Hematopoietic multipotent progenitor cell treated with erythropoietin and hydrocortisone succinate and interleukin-3 and kit ligand, for 4 days (in vitro differentiated cells): ENCODE data around the gene PRLHR.
A peak's percentile ranks its signal among the peaks of the same experiment; 100 is the strongest.

Source experiments
- DNase-seq: peaks from one replicate; pipeline ENCODE4 v3.0.0-alpha.2; 2015

Gene PRLHR

GRCh38 chr10:118586911-118587310 lies 8.5 kb downstream of the PRLHR start:
- no peak for DNase-seq

GRCh38 chr10:118585794-118586193 lies 9.7 kb downstream of the PRLHR start:
- DNase-seq, result no peak

GRCh38 chr10:118585234-118585633 lies 10.2 kb downstream of the PRLHR start:
- DNase-seq, result no peak

GRCh38 chr10:118584181-118584954 lies 11.1 kb downstream of the PRLHR start:
- no peak for DNase-seq

- no peak for DNase-seq
Observed at GRCh38 chr10:118583611-118584010, 11.8 kb downstream of the PRLHR start.

GRCh38 chr10:118582511-118582910 lies 12.9 kb downstream of the PRLHR start:
- no peak for DNase-seq

- DNase-seq, result no peak
Observed at GRCh38 chr10:118581340-118581739, 14.1 kb downstream of the PRLHR start.

- no peak for DNase-seq
Observed at GRCh38 chr10:118580702-118581101, 14.7 kb downstream of the PRLHR start.

GRCh38 chr10:118573512-118573911 lies 21.9 kb downstream of the PRLHR start:
- no peak for DNase-seq

GRCh38 chr10:118572256-118573041 lies 23.0 kb downstream of the PRLHR start:
- DNase-seq, result no peak

- no peak for DNase-seq
Observed at GRCh38 chr10:118571123-118571522, 24.3 kb downstream of the PRLHR start.

- no peak for DNase-seq
Observed at GRCh38 chr10:118570591-118570990, 24.9 kb downstream of the PRLHR start.

GRCh38 chr10:118569882-118570252 lies 25.6 kb downstream of the PRLHR start:
- DNase-seq, result no peak

GRCh38 chr10:118569241-118569881 lies 26.1 kb downstream of the PRLHR start:
- no peak for DNase-seq

- DNase-seq, result peak; percentile 83
Observed at GRCh38 chr10:118568327-118568848, 27.1 kb downstream of the PRLHR start.

GRCh38 chr10:118567701-118568248 lies 27.7 kb downstream of the PRLHR start:
- no peak for DNase-seq

GRCh38 chr10:118566911-118567310 lies 28.5 kb downstream of the PRLHR start:
- no peak for DNase-seq

GRCh38 chr10:118565301-118566075 lies 30.0 kb downstream of the PRLHR start:
- no peak for DNase-seq

- no peak for DNase-seq
Observed at GRCh38 chr10:118564652-118565051, 30.8 kb downstream of the PRLHR start.

GRCh38 chr10:118564114-118564513 lies 31.3 kb downstream of the PRLHR start:
- no peak for DNase-seq

GRCh38 chr10:118563373-118563890 lies 32.0 kb downstream of the PRLHR start:
- DNase-seq, result no peak

GRCh38 chr10:118562851-118563250 lies 32.6 kb downstream of the PRLHR start:
- peak; percentile 18 for DNase-seq
